GM23248 (cell line): ENCODE measurements around the gene AGAP1.

Source experiments
- EZH2 ChIP-seq: fragments of 200-600 bp; sonication (generic); IDR thresholded peaks from 2 replicates; pipeline ENCODE4 v1.6.1; 2018; ENCODE audit warnings: antibody characterized with exemption, mild to moderate bottlenecking; ENCODE audit not compliant: insufficient read depth, poor library complexity, severe bottlenecking
- EZH2phosphoT487 ChIP-seq: fragments of 200-600 bp; sonication (generic); IDR thresholded peaks from 2 replicates; pipeline ENCODE4 v1.6.1; 2018; ENCODE audit warnings: antibody characterized with exemption, moderate library complexity, mild to moderate bottlenecking, low read depth; ENCODE audit not compliant: insufficient read depth

GRCh38 chr2:236078297-236079255 is 584.7 kb downstream of the AGAP1 start:
- TF ChIP-seq EZH2 = no peak
- no peak for TF ChIP-seq EZH2phosphoT487
